Measurements from ENCODE around the gene TFB2M. TPM values are rescaled to one million over a fixed set of nuclear protein-coding genes. Genes with fewer than 3 reads are reported as not detected.

TFB2M gene
- total RNA-seq, 3 donors from 2014 or later (not counting 1 experiment from before 2014, with no cell fraction given) = 13.4 to 15.1 (median 15.1) TPM

- Histone ChIP-seq H3K9me3 (ENCODE audit: control insufficient read depth, insufficient read depth, low read length) (no peaks in the 10 kb centered on the region), H3K4me1 (ENCODE audit: control insufficient read depth, insufficient read depth, low read length) (peaks cover 5% of the 10 kb centered on the region), H3K4me3 (ENCODE audit: low read length) (no peak overlapping the region), H3K36me3 (ENCODE audit: control insufficient read depth, insufficient read depth, low read length) (peaks cover under 1% of the 10 kb centered on the region), H3K27me3 (ENCODE audit: control insufficient read depth, insufficient read depth, low read length) (no peaks in the 10 kb centered on the region), H3K27ac (ENCODE audit: low read length) (peak overlapping the region; percentile 20)
- Mint-ChIP-seq H3K27ac (peak overlapping the region; percentile 22 to 60), H3K4me1 (peaks cover 38 to 46% of the 10 kb centered on the region in 2 donors), H3K4me3 (no peak overlapping the region), H3K36me3 (no peaks in the 10 kb centered on the region), H3K27me3 (ENCODE audit: low read depth in 2 of 2) (no peaks in the 10 kb centered on the region), H3K9me3 (no peaks in the 10 kb centered on the region)
- intact Hi-C loops (cut with micrococcal nuclease) = no loop called here
- 17% methylated on average over 2 of the region's 2 CpGs for WGBS (ENCODE audit: insufficient coverage)
- DNase-seq (no peak), ATAC-seq (no peak)
- TF ChIP-seq, protein P1, sequence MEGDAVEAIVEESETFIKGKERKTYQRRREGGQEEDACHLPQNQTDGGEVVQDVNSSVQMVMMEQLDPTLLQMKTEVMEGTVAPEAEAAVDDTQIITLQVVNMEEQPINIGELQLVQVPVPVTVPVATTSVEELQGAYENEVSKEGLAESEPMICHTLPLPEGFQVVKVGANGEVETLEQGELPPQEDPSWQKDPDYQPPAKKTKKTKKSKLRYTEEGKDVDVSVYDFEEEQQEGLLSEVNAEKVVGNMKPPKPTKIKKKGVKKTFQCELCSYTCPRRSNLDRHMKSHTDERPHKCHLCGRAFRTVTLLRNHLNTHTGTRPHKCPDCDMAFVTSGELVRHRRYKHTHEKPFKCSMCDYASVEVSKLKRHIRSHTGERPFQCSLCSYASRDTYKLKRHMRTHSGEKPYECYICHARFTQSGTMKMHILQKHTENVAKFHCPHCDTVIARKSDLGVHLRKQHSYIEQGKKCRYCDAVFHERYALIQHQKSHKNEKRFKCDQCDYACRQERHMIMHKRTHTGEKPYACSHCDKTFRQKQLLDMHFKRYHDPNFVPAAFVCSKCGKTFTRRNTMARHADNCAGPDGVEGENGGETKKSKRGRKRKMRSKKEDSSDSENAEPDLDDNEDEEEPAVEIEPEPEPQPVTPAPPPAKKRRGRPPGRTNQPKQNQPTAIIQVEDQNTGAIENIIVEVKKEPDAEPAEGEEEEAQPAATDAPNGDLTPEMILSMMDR (IDR thresholded peaks at IDR 0.05) = no peak
Observed at GRCh38 chr1:246577720-246578106, 11.7 kb upstream of the TFB2M start.

- TF ChIP-seq, protein P1 (IDR thresholded peaks at IDR 0.05) = no peak
- DNase-seq = peak in 1 of 2 donors; percentile 27
- H3K36me3 Mint-ChIP-seq = no peaks in the 10 kb centered on the region
- H3K4me1 Mint-ChIP-seq = peaks cover 33 to 41% of the 10 kb centered on the region in 2 donors
- no peaks in the 10 kb centered on the region for H3K27me3 Mint-ChIP-seq (ENCODE audit: low read depth in 2 of 2)
- H3K4me3 Mint-ChIP-seq = peak overlapping the region; percentile 8
- Histone ChIP-seq H3K4me1 (ENCODE audit: control insufficient read depth, insufficient read depth, low read length) (peaks cover 9% of the 10 kb centered on the region), H3K27me3 (ENCODE audit: control insufficient read depth, insufficient read depth, low read length) (no peaks in the 10 kb centered on the region), H3K9me3 (ENCODE audit: control insufficient read depth, insufficient read depth, low read length) (no peaks in the 10 kb centered on the region), H3K27ac (ENCODE audit: low read length) (peak overlapping the region; percentile 20), H3K4me3 (ENCODE audit: low read length) (no peak overlapping the region), H3K36me3 (ENCODE audit: control insufficient read depth, insufficient read depth, low read length) (no peaks in the 10 kb centered on the region)
- WGBS (ENCODE audit: insufficient coverage) = 39% methylated on average over 3 of the region's 5 CpGs
- ATAC-seq = peak in 1 of 3 donors; percentile 44
- H3K9me3 Mint-ChIP-seq = no peaks in the 10 kb centered on the region
- H3K27ac Mint-ChIP-seq = peak overlapping the region; percentile 22 to 60
- intact Hi-C loops (cut with micrococcal nuclease) = no loop called here
Observed at GRCh38 chr1:246577082-246577719, 11.1 kb upstream of the TFB2M start.

- Mint-ChIP-seq H3K27me3 (ENCODE audit: low read depth in 2 of 2) (no peaks in the 10 kb centered on the region), H3K27ac (no peak overlapping the region), H3K36me3 (no peaks in the 10 kb centered on the region), H3K4me3 (no peak overlapping the region), H3K4me1 (peaks cover 29 to 37% of the 10 kb centered on the region in 2 donors), H3K9me3 (no peaks in the 10 kb centered on the region)
- H3K27me3 ChIP-seq (ENCODE audit: control insufficient read depth, insufficient read depth, low read length) = no peaks in the 10 kb centered on the region
- no peak for ATAC-seq
- H3K4me3 ChIP-seq (ENCODE audit: low read length) = no peak overlapping the region
- no peaks in the 10 kb centered on the region for H3K36me3 ChIP-seq (ENCODE audit: control insufficient read depth, insufficient read depth, low read length)
- H3K9me3 ChIP-seq (ENCODE audit: control insufficient read depth, insufficient read depth, low read length) = no peaks in the 10 kb centered on the region
- intact Hi-C loops (cut with micrococcal nuclease) = no loop called here
- H3K27ac ChIP-seq (ENCODE audit: low read length) = no peak overlapping the region
- no peak for DNase-seq
- 86% methylated on average over 3 of the region's 3 CpGs for WGBS (ENCODE audit: insufficient coverage)
- H3K4me1 ChIP-seq (ENCODE audit: control insufficient read depth, insufficient read depth, low read length) = peaks cover 13% of the 10 kb centered on the region
- TF ChIP-seq, protein P1 (IDR thresholded peaks at IDR 0.05) = no peak
Observed at GRCh38 chr1:246576709-246577032, 10.6 kb upstream of the TFB2M start.

- no peaks in the 10 kb centered on the region for H3K36me3 ChIP-seq (ENCODE audit: control insufficient read depth, insufficient read depth, low read length)
- 11% methylated on average over 6 of the region's 6 CpGs for WGBS (ENCODE audit: insufficient coverage)
- no peaks in the 10 kb centered on the region for H3K27me3 ChIP-seq (ENCODE audit: control insufficient read depth, insufficient read depth, low read length)
- ATAC-seq = no peak
- no peaks in the 10 kb centered on the region for H3K27me3 Mint-ChIP-seq (ENCODE audit: low read depth in 2 of 2)
- intact Hi-C loops (cut with micrococcal nuclease) = no loop called here
- TF ChIP-seq, protein P1 (IDR thresholded peaks at IDR 0.05) = no peak
- no peaks in the 10 kb centered on the region for H3K9me3 ChIP-seq (ENCODE audit: control insufficient read depth, insufficient read depth, low read length)
- no peak for DNase-seq
- H3K4me1 Mint-ChIP-seq = peaks cover 44 to 46% of the 10 kb centered on the region in 2 donors
- no peak overlapping the region for H3K27ac ChIP-seq (ENCODE audit: low read length)
- H3K4me1 ChIP-seq (ENCODE audit: control insufficient read depth, insufficient read depth, low read length) = peaks cover 29% of the 10 kb centered on the region
- peak overlapping the region; percentile 54 to 72 for H3K27ac Mint-ChIP-seq
- no peaks in the 10 kb centered on the region for H3K9me3 Mint-ChIP-seq
- no peaks in the 10 kb centered on the region for H3K36me3 Mint-ChIP-seq
- H3K4me3 Mint-ChIP-seq = no peak overlapping the region
- H3K4me3 ChIP-seq (ENCODE audit: low read length) = no peak overlapping the region
Observed at GRCh38 chr1:246573491-246573890, 7.4 kb upstream of the TFB2M start.
